ENCODE data around the gene OXER1. TPM values are rescaled to one million over a fixed set of nuclear protein-coding genes. Genes with fewer than 3 reads are reported as not detected.

Gene OXER1
- total and polyA plus RNA-seq, 8 donors: 2.0 to 12.5 (median 4.1) TPM

GRCh38 chr2:42767080-42767898, 3.4 kb upstream of the OXER1 start:
- FAIRE-seq: no peak
- ATAC-seq: no peak
- Histone ChIP-seq H3K36me3 (no peaks in the 10 kb centered on the region), H3K4me1 (no peaks in the 10 kb centered on the region), H3K4me3 (no peak overlapping the region), H3K27ac (no peak overlapping the region), H3K9me3 (no peaks in the 10 kb centered on the region), H3K27me3 (no peaks in the 10 kb centered on the region)
- 86% methylated on average over 16 of the region's 16 CpGs for WGBS, 2 donors
- intact Hi-C loops (cut with DNase I): no loop called here
- no peak for DNase-seq
- no peak for TF ChIP-seq CTCF (IDR thresholded peaks at IDR 0.05)

GRCh38 chr2:42765686-42766085, 1.8 kb upstream of the OXER1 start:
- Histone ChIP-seq H3K9me3 (no peaks in the 10 kb centered on the region), H3K4me3 (no peak overlapping the region), H3K27ac (no peak overlapping the region), H3K36me3 (no peaks in the 10 kb centered on the region), H3K27me3 (no peaks in the 10 kb centered on the region), H3K4me1 (no peaks in the 10 kb centered on the region)
- intact Hi-C loops (cut with DNase I): no loop called here
- ATAC-seq: no peak
- no peak for TF ChIP-seq CTCF (IDR thresholded peaks at IDR 0.05)
- no peak for DNase-seq
- no peak for FAIRE-seq
- WGBS, 2 donors: 94 to 95% methylated on average over 9 of the region's 9 CpGs

GRCh38 chr2:42764901-42765300, 966 bp upstream of the OXER1 start:
- FAIRE-seq: no peak
- no peak for TF ChIP-seq CTCF (IDR thresholded peaks at IDR 0.05)
- no peaks in the 10 kb centered on the region for H3K9me3 ChIP-seq
- ATAC-seq: no peak
- DNase-seq: no peak
- H3K4me3 ChIP-seq: no peak overlapping the region
- H3K4me1 ChIP-seq: no peaks in the 10 kb centered on the region
- H3K36me3 ChIP-seq: no peaks in the 10 kb centered on the region
- intact Hi-C loops (cut with DNase I): no loop called here
- WGBS, 2 donors: 89 to 92% methylated on average over 2 of the region's 2 CpGs
- H3K27ac ChIP-seq: no peak overlapping the region
- H3K27me3 ChIP-seq: no peaks in the 10 kb centered on the region

- H3K9me3 ChIP-seq: no peaks in the 10 kb centered on the region
- no peak for DNase-seq
- no peak for FAIRE-seq
- no peak for TF ChIP-seq CTCF (IDR thresholded peaks at IDR 0.05)
- no peak overlapping the region for H3K4me3 ChIP-seq
- intact Hi-C loops (cut with DNase I): no loop called here
- H3K27me3 ChIP-seq: no peaks in the 10 kb centered on the region
- 95 to 97% methylated on average over 45 of the region's 45 CpGs for WGBS, 2 donors
- no peaks in the 10 kb centered on the region for H3K36me3 ChIP-seq
- ATAC-seq: no peak
- H3K4me1 ChIP-seq: no peaks in the 10 kb centered on the region
- no peak overlapping the region for H3K27ac ChIP-seq
Observed at GRCh38 chr2:42762823-42763804, 821 bp downstream of the OXER1 start.
